Measurements from ENCODE around the gene CDH23. TPM values are rescaled to one million over a fixed set of nuclear protein-coding genes. Genes with fewer than 3 reads are reported as not detected.

CDH23 gene
- total and polyA plus RNA-seq, 10 of the 15 experiments (the other 5 are each of a cell fraction or from before 2014, with no cell fraction given): 0.09 to 0.40 (median 0.15) TPM; not detected in 1

- CTCF ChIA-PET: no interaction called here
- SMC1A ChIA-PET (ENCODE audit: uncharacterized antibody, unreplicated experiment): no interaction called here
- intact Hi-C loops (cut with micrococcal nuclease; ENCODE audit: unreplicated experiment) (no loop called here), in situ Hi-C loops (cut with MboI) (no loop called here)
- Histone ChIP-seq H3K4me2 (ENCODE audit: control insufficient read depth, insufficient read depth) (no peak overlapping the region), H3K9ac (ENCODE audit: control insufficient read depth, insufficient read depth, low read length) (no peak overlapping the region), H3K79me2 (ENCODE audit: control insufficient read depth, insufficient read depth, low read length) (no peaks in the 10 kb centered on the region), H3K27ac (ENCODE audit: control insufficient read depth, insufficient read depth) (no peak overlapping the region), H4K20me1 (ENCODE audit: control insufficient read depth, insufficient read depth) (no peaks in the 10 kb centered on the region), H3K27me3 (replicated peaks in 1 of 2; ENCODE audit: control insufficient read depth in 2 of 2, insufficient read depth in 2 of 2, low read length in 1 of 2) (no peaks in the 10 kb centered on the region; a peak in 2 of 4 replicates), H3K4me3 (no peak overlapping the region), H3K36me3 (ENCODE audit: control insufficient read depth in 2 of 2, insufficient read depth in 2 of 2, low read length in 1 of 2) (no peaks in the 10 kb centered on the region), H3K9me3 (replicated peaks; ENCODE audit: control insufficient read depth, insufficient read depth, low read length) (no peaks in the 10 kb centered on the region), H3K4me1 (ENCODE audit: control insufficient read depth, insufficient read depth, low read length) (no peaks in the 10 kb centered on the region), H2AFZ (ENCODE audit: control insufficient read depth, low read depth, low read length) (no peak overlapping the region)
- no peak for ATAC-seq
- BruUV-seq (replicated peaks): no TSS peak
- no peak for DNase-seq (ENCODE audit: low read depth, low spot score)
- RAD21 ChIA-PET (ENCODE audit: unreplicated experiment): no interaction called here
- 37% methylated on average over 4 of the region's 4 CpGs for WGBS (ENCODE audit: insufficient coverage, insufficient replicate concordance, low lambda C conversion rate, missing lambda C conversion rate)
- POLR2A ChIA-PET: no interaction called here
- no peak for TF ChIP-seq RB1 (IDR thresholded peaks at IDR 0.05; ENCODE audit: borderline replicate concordance)
- TF ChIP-seq GATAD2B (conservative IDR thresholded peaks at IDR 0.05; ENCODE audit: low read depth): no peak
- FAIRE-seq: no peak
Measured at GRCh38 chr10:71421075-71421434, 24.3 kb downstream of the CDH23 start.

GRCh38 chr10:71423250-71423649 lies 26.5 kb downstream of the CDH23 start:
- Histone ChIP-seq H3K36me3 (ENCODE audit: control insufficient read depth in 2 of 2, insufficient read depth in 2 of 2, low read length in 1 of 2) (no peaks in the 10 kb centered on the region), H3K4me3 (no peak overlapping the region), H4K20me1 (ENCODE audit: control insufficient read depth, insufficient read depth) (no peaks in the 10 kb centered on the region), H3K79me2 (ENCODE audit: control insufficient read depth, insufficient read depth, low read length) (no peaks in the 10 kb centered on the region), H3K4me2 (ENCODE audit: control insufficient read depth, insufficient read depth) (no peak overlapping the region), H3K9ac (ENCODE audit: control insufficient read depth, insufficient read depth, low read length) (no peak overlapping the region), H2AFZ (ENCODE audit: control insufficient read depth, low read depth, low read length) (no peak overlapping the region), H3K4me1 (ENCODE audit: control insufficient read depth, insufficient read depth, low read length) (no peaks in the 10 kb centered on the region), H3K27me3 (replicated peaks in 1 of 2; ENCODE audit: control insufficient read depth in 2 of 2, insufficient read depth in 2 of 2, low read length in 1 of 2) (no peaks in the 10 kb centered on the region; a peak in 2 of 4 replicates), H3K27ac (ENCODE audit: control insufficient read depth, insufficient read depth) (no peak overlapping the region), H3K9me3 (replicated peaks; ENCODE audit: control insufficient read depth, insufficient read depth, low read length) (no peaks in the 10 kb centered on the region)
- FAIRE-seq: no peak
- BruUV-seq (replicated peaks): no TSS peak
- no peak for DNase-seq (ENCODE audit: low read depth, low spot score)
- SMC1A ChIA-PET (ENCODE audit: uncharacterized antibody, unreplicated experiment): interaction anchor here (0.5 kb wide), 1 partner anchor 802 kb away, joined by 3 read pairs; no protein-coding TSS in a partner anchor
- no peak for TF ChIP-seq ETV6 (conservative IDR thresholded peaks at IDR 0.05 in 1 of 2, IDR thresholded peaks at IDR 0.05 in 1 of 2; ENCODE audit: borderline replicate concordance in 1 of 2, low read depth in 1 of 2)
- no peak for TF ChIP-seq PAX8 (IDR thresholded peaks at IDR 0.05)
- TF ChIP-seq ZBTB4 (CRISPR knock-in tag; IDR thresholded peaks at IDR 0.05): no peak
- TF ChIP-seq ATF3 (IDR thresholded peaks at IDR 0.05; ENCODE audit: borderline replicate concordance, extremely low read depth, low read depth, low read length): no peak
- TF ChIP-seq E2F8 (IDR thresholded peaks at IDR 0.05; ENCODE audit: low read depth, partially characterized antibody): no peak
- no peak for TF ChIP-seq GATAD2B (conservative IDR thresholded peaks at IDR 0.05; ENCODE audit: low read depth)
- no peak for TF ChIP-seq NFYB (IDR thresholded peaks at IDR 0.05; ENCODE audit: insufficient read depth, low read depth, low read length)
- no peak for TF ChIP-seq SIX5 (IDR thresholded peaks at IDR 0.05; ENCODE audit: low read depth, low read length, severe bottlenecking)
- RAD21 ChIA-PET (ENCODE audit: unreplicated experiment): interaction anchor here (1.5 kb wide), 1 partner anchor 39 kb away, joined by 3 read pairs; no protein-coding TSS in a partner anchor
- in situ Hi-C loops (cut with MboI) (no loop called here), intact Hi-C loops (cut with micrococcal nuclease; ENCODE audit: unreplicated experiment) (no loop called here)
- POLR2A ChIA-PET: no interaction called here
- ATAC-seq: no peak
- CTCF ChIA-PET: no interaction called here

All from GM12878 (cell line).